Measurements from ENCODE around the gene PBX4.

GRCh38 chr19:19647037-19647835 lies 28.7 kb upstream of the PBX4 start:
- TF ChIP-seq CTCF (conservative IDR thresholded peaks at IDR 0.05; ENCODE audit: low read length) (no peak), EZH2phosphoT487 (IDR thresholded peaks at IDR 0.05; ENCODE audit: borderline replicate concordance, low read depth, low read length) (no peak)
